Measurements from ENCODE around the gene CMIP.

GRCh38 chr16:81687131-81687456 is 242.5 kb downstream of the CMIP start:
- no peak for TF ChIP-seq POLR2AphosphoS5 (IDR thresholded peaks at IDR 0.05)
- TF ChIP-seq CTCF (IDR thresholded peaks at IDR 0.05): no peak
- no peak for TF ChIP-seq POLR2A (IDR thresholded peaks at IDR 0.05)

All from prostate gland (tissue), 2 donors.